ENCODE measurements around the gene MAP3K14. TPM values are rescaled to one million over a fixed set of nuclear protein-coding genes. Genes with fewer than 3 reads are reported as not detected.

Gene MAP3K14
- polyA plus RNA-seq, 4 donors = 6.4 to 19.2 (median 11.1) TPM

- no peaks in the 10 kb centered on the region for H3K36me3 ChIP-seq (ENCODE audit: control insufficient read depth in 3 of 3, insufficient read depth in 2 of 3, low read depth in 1 of 3, low read length in 3 of 3)
- no peaks in the 10 kb centered on the region for H3K9me3 ChIP-seq (ENCODE audit: control insufficient read depth in 2 of 2, insufficient read depth in 1 of 2, low read depth in 1 of 2, low read length in 1 of 2)
- H3K27me3 ChIP-seq (ENCODE audit: control insufficient read depth in 3 of 3, insufficient read depth in 3 of 3, low read length in 3 of 3) = no peaks in the 10 kb centered on the region
- H3K4me1 ChIP-seq (ENCODE audit: control insufficient read depth in 3 of 3, insufficient read depth in 2 of 3, low read depth in 1 of 3, low read length in 2 of 3) = no peaks in the 10 kb centered on the region
- no peak for FAIRE-seq
- no peak for DNase-seq
- no peak overlapping the region for H3K4me3 ChIP-seq (ENCODE audit: low read depth in 1 of 3, low read length in 3 of 3)
- 82 to 89% (median 86%) methylated on average over 11 of the region's 11 CpGs for WGBS, 3 donors
- no peak overlapping the region for H3K27ac ChIP-seq (ENCODE audit: low read depth in 1 of 3, low read length in 2 of 3)
Measured at GRCh38 chr17:45334701-45335677, 18.2 kb upstream of the MAP3K14 start.

- Histone ChIP-seq H3K36me3 (ENCODE audit: control insufficient read depth in 3 of 3, insufficient read depth in 2 of 3, low read depth in 1 of 3, low read length in 3 of 3) (no peaks in the 10 kb centered on the region), H3K27me3 (ENCODE audit: control insufficient read depth in 3 of 3, insufficient read depth in 3 of 3, low read length in 3 of 3) (no peaks in the 10 kb centered on the region), H3K4me3 (ENCODE audit: low read depth in 1 of 3, low read length in 3 of 3) (no peak overlapping the region), H3K4me1 (ENCODE audit: control insufficient read depth in 3 of 3, insufficient read depth in 2 of 3, low read depth in 1 of 3, low read length in 2 of 3) (no peaks in the 10 kb centered on the region), H3K9me3 (ENCODE audit: control insufficient read depth in 2 of 2, insufficient read depth in 1 of 2, low read depth in 1 of 2, low read length in 1 of 2) (no peaks in the 10 kb centered on the region), H3K27ac (ENCODE audit: low read depth in 1 of 3, low read length in 2 of 3) (no peak overlapping the region)
- 33 to 67% (median 33%) methylated on average over 1 of the region's 1 CpG for WGBS, 3 donors
- peak in 1 of 2 donors; percentile 27 for DNase-seq
- FAIRE-seq = no peak
Measured at GRCh38 chr17:45334231-45334630, 17.4 kb upstream of the MAP3K14 start.

DNA sequence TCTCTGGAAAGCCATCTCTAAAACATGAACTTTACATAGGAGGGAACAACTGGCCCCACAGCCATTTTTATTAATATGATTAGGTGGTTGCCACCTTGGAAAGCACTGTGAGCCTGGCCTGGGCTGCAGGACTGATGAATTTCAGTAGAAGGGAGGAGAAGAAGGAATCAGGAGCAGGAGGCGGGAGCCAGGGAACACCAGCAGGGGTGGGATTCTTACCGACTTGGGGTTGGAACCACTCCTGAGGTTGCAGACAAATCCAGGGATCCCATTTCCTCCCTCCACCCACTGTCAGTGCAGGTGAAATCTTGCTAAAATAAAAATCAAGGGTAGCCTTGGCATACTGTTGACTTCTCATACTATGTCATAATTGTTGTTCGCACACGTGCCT is 16.9 kb upstream of the MAP3K14 start:
- no peaks in the 10 kb centered on the region for H3K9me3 ChIP-seq (ENCODE audit: control insufficient read depth in 2 of 2, insufficient read depth in 1 of 2, low read depth in 1 of 2, low read length in 1 of 2)
- DNase-seq = no peak
- FAIRE-seq = no peak
- H3K27ac ChIP-seq (ENCODE audit: low read depth in 1 of 3, low read length in 2 of 3) = no peak overlapping the region
- no peaks in the 10 kb centered on the region for H3K27me3 ChIP-seq (ENCODE audit: control insufficient read depth in 3 of 3, insufficient read depth in 3 of 3, low read length in 3 of 3)
- no peaks in the 10 kb centered on the region for H3K4me1 ChIP-seq (ENCODE audit: control insufficient read depth in 3 of 3, insufficient read depth in 2 of 3, low read depth in 1 of 3, low read length in 2 of 3)
- no peaks in the 10 kb centered on the region for H3K36me3 ChIP-seq (ENCODE audit: control insufficient read depth in 3 of 3, insufficient read depth in 2 of 3, low read depth in 1 of 3, low read length in 3 of 3)
- H3K4me3 ChIP-seq (ENCODE audit: low read depth in 1 of 3, low read length in 3 of 3) = no peak overlapping the region
- 90 to 96% (median 94%) methylated on average over 4 of the region's 4 CpGs for WGBS, 3 donors

DNA sequence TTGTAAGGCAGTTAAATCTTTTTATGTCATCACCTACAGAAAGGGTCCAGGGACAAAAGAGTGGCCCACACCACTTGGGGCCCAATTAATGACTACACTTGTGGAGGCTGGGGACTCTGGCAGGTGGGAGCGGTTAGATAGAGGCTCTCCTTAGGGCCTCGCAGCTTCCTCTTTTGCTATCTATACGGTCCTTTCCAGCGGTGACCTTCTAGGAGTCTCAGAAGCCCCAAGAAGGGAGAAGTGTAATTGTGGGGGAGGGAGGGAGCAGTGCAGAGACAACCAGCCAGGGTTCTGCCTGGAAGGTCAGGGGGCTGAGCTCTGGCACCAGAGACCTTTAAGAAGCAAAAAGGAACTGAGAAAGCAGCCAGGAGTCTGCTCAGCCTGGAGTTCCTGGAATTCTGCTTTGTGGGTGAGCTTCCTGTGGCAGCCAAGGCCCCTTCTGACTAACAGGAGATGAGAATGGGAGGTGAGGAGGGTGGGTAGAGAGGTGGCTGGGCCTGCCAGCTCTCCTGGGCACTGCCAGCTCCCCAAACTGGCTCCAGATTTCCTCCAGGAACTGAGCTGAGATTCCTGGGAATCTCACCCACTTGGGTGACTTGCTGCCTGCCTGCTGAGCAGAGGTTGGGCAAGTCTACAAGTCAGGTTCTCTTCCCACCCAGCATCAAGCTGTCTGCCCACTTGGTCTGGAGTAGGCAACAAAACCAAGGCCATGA is 16.3 kb upstream of the MAP3K14 start:
- 42 to 52% (median 43%) methylated on average over 4 of the region's 4 CpGs for WGBS, 3 donors
- DNase-seq (no peak), FAIRE-seq (no peak)
- H3K27me3 ChIP-seq (ENCODE audit: control insufficient read depth in 3 of 3, insufficient read depth in 3 of 3, low read length in 3 of 3) = no peaks in the 10 kb centered on the region
- no peak overlapping the region for H3K4me3 ChIP-seq (ENCODE audit: low read depth in 1 of 3, low read length in 3 of 3)
- no peaks in the 10 kb centered on the region for H3K36me3 ChIP-seq (ENCODE audit: control insufficient read depth in 3 of 3, insufficient read depth in 2 of 3, low read depth in 1 of 3, low read length in 3 of 3)
- H3K4me1 ChIP-seq (ENCODE audit: control insufficient read depth in 3 of 3, insufficient read depth in 2 of 3, low read depth in 1 of 3, low read length in 2 of 3) = no peaks in the 10 kb centered on the region
- H3K9me3 ChIP-seq (ENCODE audit: control insufficient read depth in 2 of 2, insufficient read depth in 1 of 2, low read depth in 1 of 2, low read length in 1 of 2) = no peaks in the 10 kb centered on the region
- H3K27ac ChIP-seq (ENCODE audit: low read depth in 1 of 3, low read length in 2 of 3) = peak overlapping the region in 1 of 3 donors; percentile 14

DNA sequence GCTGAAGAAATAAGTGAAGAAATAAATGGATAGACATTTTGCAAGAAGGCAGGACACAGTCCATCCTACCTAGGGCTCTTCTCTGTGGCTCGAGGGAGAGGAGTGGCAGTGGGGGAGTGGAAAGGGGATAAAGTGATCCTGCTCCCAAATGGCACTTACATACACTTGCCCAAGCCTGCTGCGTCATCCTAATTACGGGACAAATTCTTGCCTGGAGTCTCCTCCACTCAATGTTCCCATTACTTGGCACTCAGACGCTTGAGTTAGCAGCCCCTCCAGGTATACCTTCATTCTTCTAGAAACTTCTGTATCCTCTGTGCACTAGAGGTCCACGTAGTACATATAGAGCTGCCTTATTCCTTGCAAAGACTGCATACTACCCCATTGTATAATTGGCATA is 15.7 kb upstream of the MAP3K14 start:
- H3K27me3 ChIP-seq (ENCODE audit: control insufficient read depth in 3 of 3, insufficient read depth in 3 of 3, low read length in 3 of 3) = no peaks in the 10 kb centered on the region
- H3K36me3 ChIP-seq (ENCODE audit: control insufficient read depth in 3 of 3, insufficient read depth in 2 of 3, low read depth in 1 of 3, low read length in 3 of 3) = no peaks in the 10 kb centered on the region
- H3K4me3 ChIP-seq (ENCODE audit: low read depth in 1 of 3, low read length in 3 of 3) = no peak overlapping the region
- no peak overlapping the region for H3K27ac ChIP-seq (ENCODE audit: low read depth in 1 of 3, low read length in 2 of 3)
- FAIRE-seq = no peak
- 90 to 94% (median 92%) methylated on average over 5 of the region's 5 CpGs for WGBS, 3 donors
- no peaks in the 10 kb centered on the region for H3K4me1 ChIP-seq (ENCODE audit: control insufficient read depth in 3 of 3, insufficient read depth in 2 of 3, low read depth in 1 of 3, low read length in 2 of 3)
- no peak for DNase-seq
- H3K9me3 ChIP-seq (ENCODE audit: control insufficient read depth in 2 of 2, insufficient read depth in 1 of 2, low read depth in 1 of 2, low read length in 1 of 2) = no peaks in the 10 kb centered on the region

DNA sequence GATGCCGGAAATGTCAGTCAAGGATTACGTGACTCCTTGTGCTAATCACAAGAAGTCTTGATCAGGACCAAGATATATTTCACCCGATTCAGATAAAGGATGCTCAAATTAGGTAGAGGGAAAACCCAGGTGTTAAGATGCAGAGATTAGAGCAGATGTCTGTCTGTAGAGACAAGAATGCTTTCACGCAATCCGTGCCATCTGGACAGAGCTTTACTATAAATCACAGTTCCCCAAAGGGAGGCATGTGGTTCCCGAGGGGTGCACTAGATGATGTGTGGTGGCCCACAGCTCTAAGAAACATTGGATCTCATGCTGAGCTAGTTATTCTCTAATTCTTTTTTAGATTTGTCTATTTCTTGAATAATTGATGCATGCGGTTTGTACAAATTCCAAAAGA is 9.8 kb upstream of the MAP3K14 start:
- H3K4me1 ChIP-seq (ENCODE audit: control insufficient read depth in 3 of 3, insufficient read depth in 2 of 3, low read depth in 1 of 3, low read length in 2 of 3) = peaks cover 0 to under 1% (median 0%) of the 10 kb centered on the region in 3 donors
- no peak for DNase-seq
- no peak for FAIRE-seq
- H3K27me3 ChIP-seq (ENCODE audit: control insufficient read depth in 3 of 3, insufficient read depth in 3 of 3, low read length in 3 of 3) = no peaks in the 10 kb centered on the region
- H3K9me3 ChIP-seq (ENCODE audit: control insufficient read depth in 2 of 2, insufficient read depth in 1 of 2, low read depth in 1 of 2, low read length in 1 of 2) = no peaks in the 10 kb centered on the region
- no peak overlapping the region for H3K27ac ChIP-seq (ENCODE audit: low read depth in 1 of 3, low read length in 2 of 3)
- 86 to 90% (median 89%) methylated on average over 7 of the region's 7 CpGs for WGBS, 3 donors
- H3K4me3 ChIP-seq (ENCODE audit: low read depth in 1 of 3, low read length in 3 of 3) = no peak overlapping the region
- no peaks in the 10 kb centered on the region for H3K36me3 ChIP-seq (ENCODE audit: control insufficient read depth in 3 of 3, insufficient read depth in 2 of 3, low read depth in 1 of 3, low read length in 3 of 3)

DNA sequence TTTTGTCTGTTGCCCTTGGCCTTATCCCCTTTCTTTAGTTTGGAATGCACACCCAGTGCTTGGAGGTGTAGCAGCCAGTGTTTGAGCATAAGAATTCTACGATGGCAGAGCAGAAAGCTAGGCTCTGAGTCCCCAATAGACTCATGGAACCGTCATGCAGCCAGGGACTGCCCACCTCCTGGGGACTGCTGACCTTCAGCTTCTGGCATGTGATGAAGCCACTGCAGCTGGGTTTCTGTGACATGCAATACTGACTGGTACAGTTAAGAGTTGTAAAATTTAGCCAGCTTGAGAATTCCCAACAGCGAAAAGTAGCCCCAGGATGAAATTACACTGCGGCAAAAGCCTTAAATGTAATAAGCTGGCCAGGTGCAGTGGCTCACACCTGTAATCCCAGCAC is 9.0 kb upstream of the MAP3K14 start:
- Histone ChIP-seq H3K4me3 (ENCODE audit: low read depth in 1 of 3, low read length in 3 of 3) (no peak overlapping the region), H3K27ac (ENCODE audit: low read depth in 1 of 3, low read length in 2 of 3) (no peak overlapping the region), H3K36me3 (ENCODE audit: control insufficient read depth in 3 of 3, insufficient read depth in 2 of 3, low read depth in 1 of 3, low read length in 3 of 3) (no peaks in the 10 kb centered on the region), H3K27me3 (ENCODE audit: control insufficient read depth in 3 of 3, insufficient read depth in 3 of 3, low read length in 3 of 3) (no peaks in the 10 kb centered on the region), H3K4me1 (ENCODE audit: control insufficient read depth in 3 of 3, insufficient read depth in 2 of 3, low read depth in 1 of 3, low read length in 2 of 3) (peaks cover 0 to 9% (median 2%) of the 10 kb centered on the region in 3 donors), H3K9me3 (ENCODE audit: control insufficient read depth in 2 of 2, insufficient read depth in 1 of 2, low read depth in 1 of 2, low read length in 1 of 2) (no peaks in the 10 kb centered on the region)
- DNase-seq (no peak), FAIRE-seq (no peak)
- 81 to 90% (median 88%) methylated on average over 4 of the region's 4 CpGs for WGBS, 3 donors

- Histone ChIP-seq H3K27me3 (ENCODE audit: control insufficient read depth in 3 of 3, insufficient read depth in 3 of 3, low read length in 3 of 3) (no peaks in the 10 kb centered on the region), H3K4me3 (ENCODE audit: low read depth in 1 of 3, low read length in 3 of 3) (no peak overlapping the region), H3K36me3 (ENCODE audit: control insufficient read depth in 3 of 3, insufficient read depth in 2 of 3, low read depth in 1 of 3, low read length in 3 of 3) (no peaks in the 10 kb centered on the region), H3K9me3 (ENCODE audit: control insufficient read depth in 2 of 2, insufficient read depth in 1 of 2, low read depth in 1 of 2, low read length in 1 of 2) (no peaks in the 10 kb centered on the region), H3K27ac (ENCODE audit: low read depth in 1 of 3, low read length in 2 of 3) (no peak overlapping the region), H3K4me1 (ENCODE audit: control insufficient read depth in 3 of 3, insufficient read depth in 2 of 3, low read depth in 1 of 3, low read length in 2 of 3) (peaks cover 4 to 16% (median 6%) of the 10 kb centered on the region in 3 donors)
- 89 to 97% (median 94%) methylated on average over 1 of the region's 1 CpG for WGBS, 3 donors
- DNase-seq (no peak), FAIRE-seq (no peak)
Measured at GRCh38 chr17:45324336-45324735, 7.5 kb upstream of the MAP3K14 start.
